HL-60 (cell line): ENCODE data around the gene TXNDC9.

Experiments
- GABPA ChIP-seq: IDR thresholded peaks from 2 replicates; pipeline ENCODE4 v1.6.1; 2012; ENCODE audit warnings: low read depth
- POLR2AphosphoS5 ChIP-seq: IDR thresholded peaks from 2 replicates; pipeline ENCODE4 v1.6.1; 2012; ENCODE audit warnings: low read depth
- TF ChIP-seq, protein P1 (sequence below): IDR thresholded peaks from one replicate; pipeline ENCODE4 v1.5.1; 2011; ENCODE audit warnings: low read length, control low read depth, inconsistent platforms; ENCODE audit not compliant: insufficient read depth
- TF ChIP-seq, protein P2 (sequence below): IDR thresholded peaks from 2 replicates; pipeline ENCODE4 v1.6.1; 2012; ENCODE audit warnings: low read depth; ENCODE audit not compliant: insufficient replicate concordance

DNA sequence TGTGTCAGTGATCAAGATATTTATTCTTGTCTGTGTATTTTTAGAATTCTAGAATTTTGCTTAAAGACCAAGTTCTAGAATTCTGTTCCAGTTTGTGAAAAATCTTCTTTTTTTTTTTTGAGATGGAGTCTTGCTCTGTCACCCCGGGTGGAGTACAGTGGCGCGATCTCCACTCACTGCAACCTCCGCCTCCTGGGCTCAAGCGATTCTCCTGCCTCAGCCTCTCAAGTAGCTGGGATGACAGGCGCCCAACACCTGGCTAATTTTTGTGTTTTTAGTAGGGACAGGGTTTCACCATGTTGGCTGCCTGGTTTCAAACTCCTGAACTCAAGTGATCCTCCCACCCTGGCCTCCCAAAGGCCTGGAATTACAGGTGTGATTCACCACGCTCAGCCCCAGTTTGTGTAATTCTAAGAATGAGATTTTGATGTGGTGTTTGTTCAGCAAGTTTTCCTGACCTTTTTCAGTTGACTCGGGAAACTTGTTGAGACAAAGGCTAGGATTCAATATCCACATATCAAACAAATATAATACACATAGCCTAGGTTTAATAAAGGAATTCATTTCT lies 4.6 kb upstream of the TXNDC9 start:
- TF ChIP-seq, protein P1, sequence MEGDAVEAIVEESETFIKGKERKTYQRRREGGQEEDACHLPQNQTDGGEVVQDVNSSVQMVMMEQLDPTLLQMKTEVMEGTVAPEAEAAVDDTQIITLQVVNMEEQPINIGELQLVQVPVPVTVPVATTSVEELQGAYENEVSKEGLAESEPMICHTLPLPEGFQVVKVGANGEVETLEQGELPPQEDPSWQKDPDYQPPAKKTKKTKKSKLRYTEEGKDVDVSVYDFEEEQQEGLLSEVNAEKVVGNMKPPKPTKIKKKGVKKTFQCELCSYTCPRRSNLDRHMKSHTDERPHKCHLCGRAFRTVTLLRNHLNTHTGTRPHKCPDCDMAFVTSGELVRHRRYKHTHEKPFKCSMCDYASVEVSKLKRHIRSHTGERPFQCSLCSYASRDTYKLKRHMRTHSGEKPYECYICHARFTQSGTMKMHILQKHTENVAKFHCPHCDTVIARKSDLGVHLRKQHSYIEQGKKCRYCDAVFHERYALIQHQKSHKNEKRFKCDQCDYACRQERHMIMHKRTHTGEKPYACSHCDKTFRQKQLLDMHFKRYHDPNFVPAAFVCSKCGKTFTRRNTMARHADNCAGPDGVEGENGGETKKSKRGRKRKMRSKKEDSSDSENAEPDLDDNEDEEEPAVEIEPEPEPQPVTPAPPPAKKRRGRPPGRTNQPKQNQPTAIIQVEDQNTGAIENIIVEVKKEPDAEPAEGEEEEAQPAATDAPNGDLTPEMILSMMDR, result no peak
- TF ChIP-seq POLR2AphosphoS5 (no peak), GABPA (no peak)
- TF ChIP-seq, protein P2, sequence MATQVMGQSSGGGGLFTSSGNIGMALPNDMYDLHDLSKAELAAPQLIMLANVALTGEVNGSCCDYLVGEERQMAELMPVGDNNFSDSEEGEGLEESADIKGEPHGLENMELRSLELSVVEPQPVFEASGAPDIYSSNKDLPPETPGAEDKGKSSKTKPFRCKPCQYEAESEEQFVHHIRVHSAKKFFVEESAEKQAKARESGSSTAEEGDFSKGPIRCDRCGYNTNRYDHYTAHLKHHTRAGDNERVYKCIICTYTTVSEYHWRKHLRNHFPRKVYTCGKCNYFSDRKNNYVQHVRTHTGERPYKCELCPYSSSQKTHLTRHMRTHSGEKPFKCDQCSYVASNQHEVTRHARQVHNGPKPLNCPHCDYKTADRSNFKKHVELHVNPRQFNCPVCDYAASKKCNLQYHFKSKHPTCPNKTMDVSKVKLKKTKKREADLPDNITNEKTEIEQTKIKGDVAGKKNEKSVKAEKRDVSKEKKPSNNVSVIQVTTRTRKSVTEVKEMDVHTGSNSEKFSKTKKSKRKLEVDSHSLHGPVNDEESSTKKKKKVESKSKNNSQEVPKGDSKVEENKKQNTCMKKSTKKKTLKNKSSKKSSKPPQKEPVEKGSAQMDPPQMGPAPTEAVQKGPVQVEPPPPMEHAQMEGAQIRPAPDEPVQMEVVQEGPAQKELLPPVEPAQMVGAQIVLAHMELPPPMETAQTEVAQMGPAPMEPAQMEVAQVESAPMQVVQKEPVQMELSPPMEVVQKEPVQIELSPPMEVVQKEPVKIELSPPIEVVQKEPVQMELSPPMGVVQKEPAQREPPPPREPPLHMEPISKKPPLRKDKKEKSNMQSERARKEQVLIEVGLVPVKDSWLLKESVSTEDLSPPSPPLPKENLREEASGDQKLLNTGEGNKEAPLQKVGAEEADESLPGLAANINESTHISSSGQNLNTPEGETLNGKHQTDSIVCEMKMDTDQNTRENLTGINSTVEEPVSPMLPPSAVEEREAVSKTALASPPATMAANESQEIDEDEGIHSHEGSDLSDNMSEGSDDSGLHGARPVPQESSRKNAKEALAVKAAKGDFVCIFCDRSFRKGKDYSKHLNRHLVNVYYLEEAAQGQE, result no peak
